Calu3 (cell line): ENCODE measurements around the gene KCTD3. TPM values are rescaled to one million over a fixed set of nuclear protein-coding genes. Genes with fewer than 3 reads are reported as not detected.

ENCODE experiments used
- BruUV-seq: library from RNA; stranded (reverse); fragments of 400-500 nt; replicated peaks from 2 replicates; lab custom pipeline; 2021; lab: Mats Ljungman, UMichigan
- CTCF ChIA-PET: fragments of 300-600 bp; sonication (Branson Sonifier 250); formaldehyde crosslinking; loops from one replicate; lab custom pipeline; 2022; ENCODE audit warnings: antibody characterized with exemption; lab: Charles Lee
- DNase-seq: peaks from one replicate; pipeline ENCODE4 v3.0.0; 2022
- H3K27ac Mint-ChIP-seq: one replicate; pipeline ENCODE4 v1.8.0; 2022; ENCODE audit warnings: mixed read lengths; ENCODE audit not compliant: unreplicated experiment
- H3K27me3 Mint-ChIP-seq: one replicate; pipeline ENCODE4 v1.8.0; 2022; ENCODE audit warnings: mixed read lengths; ENCODE audit not compliant: unreplicated experiment
- H3K36me3 Mint-ChIP-seq: one replicate; pipeline ENCODE4 v1.8.0; 2022; ENCODE audit warnings: mild to moderate bottlenecking, moderate library complexity, mixed read lengths; ENCODE audit not compliant: insufficient read depth, unreplicated experiment
- H3K4me1 Mint-ChIP-seq: one replicate; pipeline ENCODE4 v1.8.0; 2022; ENCODE audit warnings: mild to moderate bottlenecking, low read depth, mixed read lengths; ENCODE audit not compliant: unreplicated experiment
- H3K4me3 Mint-ChIP-seq: one replicate; pipeline ENCODE4 v1.8.0; 2022; ENCODE audit warnings: mild to moderate bottlenecking, low read depth, moderate library complexity, mixed read lengths; ENCODE audit not compliant: unreplicated experiment
- H3K9me3 Mint-ChIP-seq: one replicate; pipeline ENCODE4 v1.8.0; 2022; ENCODE audit warnings: low read depth, mixed read lengths; ENCODE audit not compliant: unreplicated experiment
- intact Hi-C: fragments of 100-400 bp; cut with micrococcal nuclease; formaldehyde crosslinking; loops from one replicate; pipeline ENCODE4 v1.10.0; 2022; ENCODE audit not compliant: unreplicated experiment
- total RNA-seq: library from RNA; stranded (reverse); gene quantifications from 2 replicates; pipeline ENCODE4 v1.2.3, GENCODE V29; 2022
- TF ChIP-seq, protein P1 (sequence below): fragments of 200-600 bp; IDR thresholded peaks from one replicate; pipeline ENCODE4 v1.8.0; 2022; ENCODE audit warnings: antibody characterized with exemption; ENCODE audit not compliant: unreplicated experiment

The KCTD3 gene
- total RNA-seq, 1 experiment from 2014 or later: 48.8 TPM

DNA sequence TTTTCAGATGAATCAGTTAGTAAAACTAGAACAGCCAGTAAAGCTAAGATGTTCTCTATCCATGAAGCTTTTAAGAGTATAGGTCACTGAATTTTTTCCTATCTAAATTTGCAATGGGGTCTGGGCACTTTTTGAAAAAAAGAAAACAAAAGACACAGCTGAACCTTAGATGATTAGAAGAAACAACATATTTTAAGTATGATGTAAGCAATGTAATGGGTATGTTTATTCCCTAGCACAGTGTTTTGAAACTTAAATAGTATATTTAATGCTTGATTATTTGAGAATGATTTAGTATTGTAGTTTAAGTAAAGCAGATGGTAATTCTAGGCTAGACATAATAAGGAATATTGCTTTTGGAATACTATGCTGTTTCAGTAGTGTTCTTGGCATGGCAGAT lies 36.2 kb downstream of the KCTD3 start:
- peaks cover 31% of the 10 kb centered on the region for H3K4me1 Mint-ChIP-seq
- no peaks in the 10 kb centered on the region for H3K9me3 Mint-ChIP-seq
- CTCF ChIA-PET: no interaction called here
- H3K4me3 Mint-ChIP-seq: no peak overlapping the region
- TF ChIP-seq, protein P1, sequence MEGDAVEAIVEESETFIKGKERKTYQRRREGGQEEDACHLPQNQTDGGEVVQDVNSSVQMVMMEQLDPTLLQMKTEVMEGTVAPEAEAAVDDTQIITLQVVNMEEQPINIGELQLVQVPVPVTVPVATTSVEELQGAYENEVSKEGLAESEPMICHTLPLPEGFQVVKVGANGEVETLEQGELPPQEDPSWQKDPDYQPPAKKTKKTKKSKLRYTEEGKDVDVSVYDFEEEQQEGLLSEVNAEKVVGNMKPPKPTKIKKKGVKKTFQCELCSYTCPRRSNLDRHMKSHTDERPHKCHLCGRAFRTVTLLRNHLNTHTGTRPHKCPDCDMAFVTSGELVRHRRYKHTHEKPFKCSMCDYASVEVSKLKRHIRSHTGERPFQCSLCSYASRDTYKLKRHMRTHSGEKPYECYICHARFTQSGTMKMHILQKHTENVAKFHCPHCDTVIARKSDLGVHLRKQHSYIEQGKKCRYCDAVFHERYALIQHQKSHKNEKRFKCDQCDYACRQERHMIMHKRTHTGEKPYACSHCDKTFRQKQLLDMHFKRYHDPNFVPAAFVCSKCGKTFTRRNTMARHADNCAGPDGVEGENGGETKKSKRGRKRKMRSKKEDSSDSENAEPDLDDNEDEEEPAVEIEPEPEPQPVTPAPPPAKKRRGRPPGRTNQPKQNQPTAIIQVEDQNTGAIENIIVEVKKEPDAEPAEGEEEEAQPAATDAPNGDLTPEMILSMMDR: no peak
- no TSS peak for BruUV-seq
- intact Hi-C loops: no loop called here
- peaks cover 5% of the 10 kb centered on the region for H3K36me3 Mint-ChIP-seq
- H3K27me3 Mint-ChIP-seq: no peaks in the 10 kb centered on the region
- DNase-seq: no peak
- no peak overlapping the region for H3K27ac Mint-ChIP-seq

DNA sequence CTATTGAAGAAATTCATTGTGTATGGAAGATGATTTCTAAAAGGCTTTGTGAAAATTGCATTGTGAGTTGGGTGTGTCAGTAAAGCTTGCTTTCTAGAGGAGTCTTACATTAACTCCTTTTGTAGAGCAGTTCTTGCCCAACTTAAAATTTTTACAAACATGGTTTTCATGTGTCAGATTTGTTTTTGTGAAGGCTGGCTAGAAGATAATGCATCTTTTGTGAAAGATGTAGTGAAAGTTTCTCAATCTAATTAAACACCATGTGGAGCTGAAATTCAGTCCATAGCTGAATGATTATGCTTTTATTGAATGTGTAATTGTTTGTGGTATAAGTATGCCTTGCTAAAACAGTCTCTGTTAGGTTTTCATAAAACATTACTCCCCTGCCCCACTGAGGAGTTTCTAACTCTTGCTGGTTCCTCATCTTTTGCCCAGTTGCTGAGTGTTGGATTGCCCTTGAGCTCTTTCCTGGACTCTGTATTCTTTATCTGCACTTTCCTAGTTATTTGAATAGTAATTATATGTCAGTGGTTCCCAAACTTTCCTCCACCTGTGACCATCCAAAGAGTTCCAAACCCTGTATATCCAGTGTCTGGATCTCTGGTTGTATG lies 38.0 kb downstream of the KCTD3 start:
- peak overlapping the region; percentile 64 for H3K27ac Mint-ChIP-seq
- peaks cover 11% of the 10 kb centered on the region for H3K36me3 Mint-ChIP-seq
- intact Hi-C loops: loop anchor here (5.0 kb wide), 1 partner anchor 63 kb away; no protein-coding TSS in a partner anchor
- TF ChIP-seq, protein P1: no peak
- H3K4me3 Mint-ChIP-seq: no peak overlapping the region
- H3K27me3 Mint-ChIP-seq: no peaks in the 10 kb centered on the region
- CTCF ChIA-PET: interaction anchor here (0.7 to 1.1 kb wide), 2 partner anchors 31 to 36 kb away, joined by 3 read pairs; no protein-coding TSS in a partner anchor
- peaks cover 28% of the 10 kb centered on the region for H3K4me1 Mint-ChIP-seq
- no TSS peak for BruUV-seq
- DNase-seq: no peak
- H3K9me3 Mint-ChIP-seq: no peaks in the 10 kb centered on the region

GRCh38 chr1:215606036-215606435 lies 38.9 kb downstream of the KCTD3 start:
- no peaks in the 10 kb centered on the region for H3K9me3 Mint-ChIP-seq
- peaks cover 22% of the 10 kb centered on the region for H3K4me1 Mint-ChIP-seq
- TF ChIP-seq, protein P1: no peak
- H3K27ac Mint-ChIP-seq: peak overlapping the region; percentile 64
- peaks cover 11% of the 10 kb centered on the region for H3K36me3 Mint-ChIP-seq
- CTCF ChIA-PET: no interaction called here
- no TSS peak for BruUV-seq
- DNase-seq: no peak
- intact Hi-C loops: loop anchor here (1.0 to 5.0 kb wide), 3 partner anchors 37 to 80 kb away; no protein-coding TSS in a partner anchor
- no peaks in the 10 kb centered on the region for H3K27me3 Mint-ChIP-seq
- H3K4me3 Mint-ChIP-seq: no peak overlapping the region

GRCh38 chr1:215606564-215607168 lies 39.6 kb downstream of the KCTD3 start:
- BruUV-seq: no TSS peak
- no peak for DNase-seq
- no peak overlapping the region for H3K4me3 Mint-ChIP-seq
- CTCF ChIA-PET: no interaction called here
- no peaks in the 10 kb centered on the region for H3K9me3 Mint-ChIP-seq
- peak overlapping the region; percentile 64 for H3K27ac Mint-ChIP-seq
- peaks cover 22% of the 10 kb centered on the region for H3K4me1 Mint-ChIP-seq
- TF ChIP-seq, protein P1: peak; percentile 58
- intact Hi-C loops: loop anchor here (1.0 to 5.0 kb wide), 3 partner anchors 38 to 80 kb away; no protein-coding TSS in a partner anchor
- H3K27me3 Mint-ChIP-seq: no peaks in the 10 kb centered on the region
- H3K36me3 Mint-ChIP-seq: peaks cover 11% of the 10 kb centered on the region
